B cell (primary cell): ENCODE measurements around the gene DCBLD2. TPM values are rescaled to one million over a fixed set of nuclear protein-coding genes. Genes with fewer than 3 reads are reported as not detected.
A peak's percentile ranks its signal among the peaks of the same experiment; 100 is the strongest.

Source experiments
- ATAC-seq: fragments of 200-7000 bp; cut with Tn5 transposase; one replicate; pipeline ENCODE4 v1.10.0; 2021; ENCODE audit warnings: low read depth, mild to moderate bottlenecking, moderate number of reproducible peaks, moderate library complexity
- CTCF ChIA-PET: fragments of 350-600 bp; sonication (Branson Sonifier 250); formaldehyde crosslinking; loops from one replicate; lab custom pipeline; 2021; ENCODE audit warnings: antibody characterized with exemption, inconsistent platforms; lab: Charles Lee
- POLR2A ChIA-PET: fragments of 350-600 bp; sonication (Branson Sonifier 250); formaldehyde crosslinking; loops from one replicate; lab custom pipeline; 2021; ENCODE audit warnings: antibody characterized with exemption; lab: Charles Lee
- DNase-seq: peaks from one replicate; pipeline ENCODE4 v3.0.0; 2013
- H2AFZ ChIP-seq: 2 replicates; pipeline ENCODE4 v1.6.1; 2012; ENCODE audit warnings: mild to moderate bottlenecking, low read depth, low read length; ENCODE audit not compliant: insufficient read depth, poor library complexity, severe bottlenecking
- H3K27ac ChIP-seq, 2 donors: 1 replicate in 1 of 2; 2 replicates in 1 of 2; pipeline ENCODE4 v1.5.1; 2012 to 2013; ENCODE audit warnings: low read length in 2 of 2, mild to moderate bottlenecking in 2 of 2, moderate library complexity in 1 of 2
- H3K27me3 ChIP-seq, 4 experiments: fragments of 200-600 bp in 1 of 4; sonication (generic) in 1 of 4; replicated peaks in 1 of 4; 1 replicate in 2 of 4; 2 replicates in 2 of 4; pipeline versions ENCODE4 v1.6.1 to v1.7.0; 2013 to 2016; ENCODE audit warnings: low read length in 3 of 4, mild to moderate bottlenecking in 2 of 4, mixed read lengths in 1 of 4, moderate library complexity in 1 of 4; ENCODE audit not compliant: insufficient read depth in 4 of 4, control insufficient read depth in 3 of 4; ENCODE audit errors: control extremely low read depth in 1 of 4
- H3K36me3 ChIP-seq, 2 experiments: replicated peaks in 1 of 2; 1 replicate in 1 of 2; 2 replicates in 1 of 2; pipeline versions ENCODE4 v1.6.1 to v1.7.1; 2013; ENCODE audit warnings: low read length in 1 of 2; ENCODE audit not compliant: insufficient read depth in 2 of 2, control insufficient read depth in 1 of 2; ENCODE audit errors: control extremely low read depth in 1 of 2, extremely low read depth in 1 of 2
- H3K4me1 ChIP-seq, 2 donors: fragments of 200-600 bp in 1 of 2; sonication (generic) in 1 of 2; 1 replicate in 1 of 2; 2 replicates in 1 of 2; pipeline versions ENCODE4 v1.5.1 to v1.6.1; 2013 to 2017; ENCODE audit warnings: low read length in 2 of 2; ENCODE audit not compliant: control insufficient read depth in 2 of 2, insufficient read depth in 2 of 2
- H3K4me2 ChIP-seq: replicated peaks from 2 replicates; pipeline ENCODE3; 2012; ENCODE audit warnings: mild to moderate bottlenecking, low read depth, low read length; ENCODE audit not compliant: poor library complexity, severe bottlenecking
- H3K4me3 ChIP-seq, 5 experiments: fragments of 200-600 bp in 1 of 5; sonication (generic) in 1 of 5; 1 replicate in 3 of 5; 2 replicates in 2 of 5; pipeline versions ENCODE4 v1.5.1 to v1.7.0; 2011 to 2016; ENCODE audit warnings: low read length in 4 of 5, mild to moderate bottlenecking in 4 of 5, low read depth in 2 of 5, control low read depth in 1 of 5, moderate library complexity in 1 of 5; ENCODE audit not compliant: insufficient read depth in 1 of 5; ENCODE audit errors: control extremely low read depth in 1 of 5, extremely low read depth in 1 of 5
- H3K79me2 ChIP-seq: fragments of 200-600 bp; sonication (generic); one replicate; pipeline ENCODE4 v1.6.0; 2016; ENCODE audit warnings: low read length; ENCODE audit not compliant: control insufficient read depth, insufficient read depth
- H3K9ac ChIP-seq: fragments of 200-600 bp; sonication (generic); 2 replicates; pipeline ENCODE4 v1.6.1; 2017; ENCODE audit warnings: mild to moderate bottlenecking, low read length, moderate library complexity
- H3K9me3 ChIP-seq, 3 donors: one replicate each; pipeline versions ENCODE4 v1.6.1 to v1.7.1; 2013; ENCODE audit warnings: low read length in 2 of 3; ENCODE audit not compliant: control insufficient read depth in 2 of 3, insufficient read depth in 1 of 3; ENCODE audit errors: control extremely low read depth in 1 of 3
- H4K20me1 ChIP-seq: 2 replicates; pipeline ENCODE4 v1.6.0; 2012; ENCODE audit warnings: mild to moderate bottlenecking, low read length; ENCODE audit not compliant: insufficient read depth, control insufficient read depth, poor library complexity, severe bottlenecking
- H3K27ac Mint-ChIP-seq: one replicate; pipeline ENCODE4 v1.8.0; 2021; ENCODE audit warnings: mixed read lengths
- H3K27me3 Mint-ChIP-seq: one replicate; pipeline ENCODE4 v1.8.0; 2021; ENCODE audit warnings: mixed read lengths
- H3K4me1 Mint-ChIP-seq: one replicate; pipeline ENCODE4 v1.8.0; 2021; ENCODE audit warnings: mixed read lengths
- H3K4me3 Mint-ChIP-seq: one replicate; pipeline ENCODE4 v1.8.0; 2021; ENCODE audit warnings: mixed read lengths
- H3K9me3 Mint-ChIP-seq: one replicate; pipeline ENCODE4 v1.8.0; 2022; ENCODE audit warnings: mixed read lengths; ENCODE audit not compliant: insufficient read depth
- CTCF ChIP-seq: fragments of 200-600 bp; IDR thresholded peaks from one replicate; pipeline ENCODE4 v1.8.0; 2022; ENCODE audit warnings: antibody characterized with exemption, mild to moderate bottlenecking
- EZH2 ChIP-seq: IDR thresholded peaks from 2 replicates; pipeline ENCODE4 v1.6.1; 2012; ENCODE audit warnings: borderline replicate concordance, low read depth, mild to moderate bottlenecking, moderate library complexity, low read length; ENCODE audit not compliant: insufficient read depth, poor library complexity, severe bottlenecking
- WGBS: methylation state at CpG from one replicate; pipeline ENCODE4 v1.1.5; 2013; ENCODE audit warnings: missing lambda C conversion rate; ENCODE audit not compliant: insufficient coverage; 5-methylcytosine and 5-hydroxymethylcytosine counted together
- intact Hi-C: fragments of 100-400 bp; cut with micrococcal nuclease; formaldehyde crosslinking; loops from one replicate; pipeline ENCODE4 v1.10.0; 2022
- polyA plus RNA-seq: library from polyadenylated mRNA; depleted of rRNA; stranded (reverse); fragments of >200 nt; gene quantifications from 2 replicates; pipeline ENCODE4 v1.2.3, GENCODE V29; 2012
- total RNA-seq, 2 donors: library from RNA; stranded (reverse); fragments of 120-200 nt in 1 of 2; gene quantifications; 1 replicate in 1 of 2; 2 replicates in 1 of 2; pipeline versions ENCODE4 v1.2.3 to v1.2.4, GENCODE V29; 2013 to 2022

DCBLD2 gene
- total and polyA plus RNA-seq, 2 donors (not counting 1 experiment from before 2014, with no cell fraction given), result 0.37 to 3.5 TPM

- POLR2A ChIA-PET, result no interaction called here
Observed at GRCh38 chr3:98817547-98818041, 83.9 kb downstream of the DCBLD2 start.

More at GRCh38 chr3:98817547-98818041, 83.9 kb downstream of the DCBLD2 start:
- ATAC-seq (peak; percentile 56), DNase-seq (peak; percentile 52)
- no CpG with 5 or more reads among the region's 3 CpGs for WGBS
- H3K27me3 Mint-ChIP-seq, result no peaks in the 10 kb centered on the region
- Histone ChIP-seq H3K79me2 (no peaks in the 10 kb centered on the region), H3K9me3 (no peaks in the 10 kb centered on the region), H4K20me1 (no peaks in the 10 kb centered on the region), H3K4me2 (no peak overlapping the region), H3K27ac (no peak overlapping the region), H3K4me3 (no peak overlapping the region), H3K36me3 (no peaks in the 10 kb centered on the region), H3K4me1 (no peaks in the 10 kb centered on the region), H3K27me3 (no peaks in the 10 kb centered on the region), H3K9ac (no peak overlapping the region), H2AFZ (no peak overlapping the region)
- no peaks in the 10 kb centered on the region for H3K4me1 Mint-ChIP-seq
- no peaks in the 10 kb centered on the region for H3K9me3 Mint-ChIP-seq
- TF ChIP-seq CTCF, result peak; percentile 89
- no peak for TF ChIP-seq EZH2
- no peak overlapping the region for H3K27ac Mint-ChIP-seq
- H3K4me3 Mint-ChIP-seq, result no peak overlapping the region
- CTCF ChIA-PET, result interaction anchor here (0.5 to 2.0 kb wide), 14 partner anchors 9 to 1500 kb away, joined by 3 to 14 read pairs (median 4); partner anchors contain the start of gene CPOX
- intact Hi-C loops, result loop anchor here (1.0 to 5.0 kb wide), 3 partner anchors 177 to 990 kb away; no protein-coding TSS in a partner anchor
